ENCODE data around the gene RNASE3.
A peak's percentile ranks its signal among the peaks of the same experiment; 100 is the strongest.
"Not testable (repeated sequence)": the region's sequence is repeated elsewhere in the genome, so short reads cannot be mapped to it uniquely, and the experiment has no call there.

Gene RNASE3

GRCh38 chr14:20923766-20924297, 32.6 kb downstream of the RNASE3 start:
- H3K79me2 ChIP-seq (ENCODE audit: insufficient read depth, low read length); H3F3A ChIP-seq (ENCODE audit: insufficient read depth, low read length); H3K4me3 ChIP-seq (ENCODE audit: low read depth, low read length, poor library complexity, severe bottlenecking); H3K36me3 ChIP-seq (ENCODE audit: insufficient read depth, low read length); H3K27me3 ChIP-seq (ENCODE audit: insufficient read depth, low read length); H3K4me2 ChIP-seq (ENCODE audit: low read length); H3K27ac ChIP-seq (ENCODE audit: low read depth, low read length, poor library complexity, severe bottlenecking); H3K9me2 ChIP-seq (ENCODE audit: low read depth, low read length); H3K4me1 ChIP-seq (ENCODE audit: insufficient read depth, low read length, severe bottlenecking); H4K20me1 ChIP-seq (ENCODE audit: insufficient read depth, low read length); H3K9ac ChIP-seq (ENCODE audit: low read length); H3K9me3 ChIP-seq (ENCODE audit: low read length); H2AFZ ChIP-seq (ENCODE audit: low read length): not testable (repeated sequence)

- TF ChIP-seq EZH2 (IDR thresholded peaks at IDR 0.05; ENCODE audit: borderline replicate concordance, low read length), result no peak
- peak; percentile 86 for TF ChIP-seq CTCF (IDR thresholded peaks at IDR 0.05; ENCODE audit: low read length)
Measured at GRCh38 chr14:20934148-20934762, 43.1 kb downstream of the RNASE3 start.

GRCh38 chr14:20935303-20935984, 44.3 kb downstream of the RNASE3 start:
- H3K4me1 ChIP-seq (ENCODE audit: insufficient read depth, low read length, severe bottlenecking), result no peaks in the 10 kb centered on the region
- no peaks in the 10 kb centered on the region for H3K9me2 ChIP-seq (ENCODE audit: low read depth, low read length)
- no peak overlapping the region for H3K27ac ChIP-seq (ENCODE audit: low read depth, low read length, poor library complexity, severe bottlenecking)
- H3F3A ChIP-seq (ENCODE audit: insufficient read depth, low read length), result no peaks in the 10 kb centered on the region
- TF ChIP-seq CTCF (IDR thresholded peaks at IDR 0.05; ENCODE audit: low read length) (no peak), EZH2 (IDR thresholded peaks at IDR 0.05; ENCODE audit: borderline replicate concordance, low read length) (no peak)
- no peaks in the 10 kb centered on the region for H3K9me3 ChIP-seq (ENCODE audit: low read length)
- H4K20me1 ChIP-seq (ENCODE audit: insufficient read depth, low read length), result no peaks in the 10 kb centered on the region
- H3K4me3 ChIP-seq (ENCODE audit: low read depth, low read length, poor library complexity, severe bottlenecking), result no peak overlapping the region
- no peaks in the 10 kb centered on the region for H3K27me3 ChIP-seq (ENCODE audit: insufficient read depth, low read length)
- H2AFZ ChIP-seq (ENCODE audit: low read length), result no peak overlapping the region
- H3K9ac ChIP-seq (ENCODE audit: low read length), result no peak overlapping the region
- no peaks in the 10 kb centered on the region for H3K36me3 ChIP-seq (ENCODE audit: insufficient read depth, low read length)
- H3K4me2 ChIP-seq (ENCODE audit: low read length), result no peak overlapping the region
- H3K79me2 ChIP-seq (ENCODE audit: insufficient read depth, low read length), result no peaks in the 10 kb centered on the region

More at GRCh38 chr14:20934148-20934762, 43.1 kb downstream of the RNASE3 start:
- Histone ChIP-seq H3F3A (ENCODE audit: insufficient read depth, low read length) (no peaks in the 10 kb centered on the region), H2AFZ (ENCODE audit: low read length) (no peak overlapping the region), H3K27ac (ENCODE audit: low read depth, low read length, poor library complexity, severe bottlenecking) (no peak overlapping the region), H3K4me1 (ENCODE audit: insufficient read depth, low read length, severe bottlenecking) (no peaks in the 10 kb centered on the region), H3K4me2 (ENCODE audit: low read length) (no peak overlapping the region), H3K9me2 (ENCODE audit: low read depth, low read length) (no peaks in the 10 kb centered on the region), H3K36me3 (ENCODE audit: insufficient read depth, low read length) (no peaks in the 10 kb centered on the region), H3K79me2 (ENCODE audit: insufficient read depth, low read length) (no peaks in the 10 kb centered on the region), H3K9me3 (ENCODE audit: low read length) (no peaks in the 10 kb centered on the region), H3K4me3 (ENCODE audit: low read depth, low read length, poor library complexity, severe bottlenecking) (no peak overlapping the region), H4K20me1 (ENCODE audit: insufficient read depth, low read length) (no peaks in the 10 kb centered on the region), H3K27me3 (ENCODE audit: insufficient read depth, low read length) (no peaks in the 10 kb centered on the region), H3K9ac (ENCODE audit: low read length) (no peak overlapping the region)

Data from OCI-LY1 (cell line).